ENCODE measurements around the gene OR10A2.

The OR10A2 gene

GRCh38 chr11:6862961-6863360, at the start of gene OR10A2:
Gene OR10A2 (plus strand): TSS chr11:6863057. CDS start chr11:6869755, 6,698 bp downstream.
- H3K4me1 ChIP-seq (ENCODE audit: insufficient read depth, low read length) = no peaks in the 10 kb centered on the region
- H2AFZ ChIP-seq (ENCODE audit: low read depth, low read length) = no peak within 1 kb of the TSS
- H3K79me2 ChIP-seq (ENCODE audit: insufficient read depth, low read length) = no peaks in the 10 kb centered on the region
- H4K20me1 ChIP-seq (ENCODE audit: insufficient read depth, low read length) = no peaks in the 10 kb centered on the region
- H3K27me3 ChIP-seq (ENCODE audit: insufficient read depth, low read length, poor library complexity) = no peaks in the 10 kb centered on the region
- TF ChIP-seq CTCF (IDR thresholded peaks at IDR 0.05; ENCODE audit: borderline replicate concordance, extremely low read depth, low read length, poor library complexity, severe bottlenecking) (no peak), EZH2 (IDR thresholded peaks at IDR 0.05; ENCODE audit: borderline replicate concordance, low read depth, low read length, severe bottlenecking) (no peak)
- no peak for DNase-seq
- no peak within 1 kb of the TSS for H3K4me2 ChIP-seq (ENCODE audit: insufficient read depth, low read length)
- no peaks in the 10 kb centered on the region for H3K36me3 ChIP-seq (ENCODE audit: insufficient read depth, low read length)
- H3K4me3 ChIP-seq (ENCODE audit: low read depth in 1 of 2, low read length in 2 of 2) = no peak within 1 kb of the TSS
- no peaks in the 10 kb centered on the region for H3K9me3 ChIP-seq (ENCODE audit: insufficient read depth, low read length, severe bottlenecking)
- no peak within 1 kb of the TSS for H3K9ac ChIP-seq (ENCODE audit: low read depth, low read length)
- no peak for ATAC-seq (ENCODE audit: insufficient read depth, low read depth)
- H3K27ac ChIP-seq (ENCODE audit: low read length) = no peak within 1 kb of the TSS

GRCh38 chr11:6813656-6814055, 49.2 kb upstream of the OR10A2 start:
- no peak overlapping the region for H3K4me2 ChIP-seq (ENCODE audit: insufficient read depth, low read length)
- H3K27ac ChIP-seq (ENCODE audit: low read length) = no peak overlapping the region
- ATAC-seq (ENCODE audit: insufficient read depth, low read depth) = no peak
- TF ChIP-seq CTCF (IDR thresholded peaks at IDR 0.05; ENCODE audit: borderline replicate concordance, extremely low read depth, low read length, poor library complexity, severe bottlenecking) = no peak
- TF ChIP-seq EZH2 (IDR thresholded peaks at IDR 0.05; ENCODE audit: borderline replicate concordance, low read depth, low read length, severe bottlenecking) = no peak
- H3K4me3 ChIP-seq (ENCODE audit: low read depth in 1 of 2, low read length in 2 of 2) = no peak overlapping the region
- H2AFZ ChIP-seq (ENCODE audit: low read depth, low read length) = no peak overlapping the region
- H3K9ac ChIP-seq (ENCODE audit: low read depth, low read length) = no peak overlapping the region
- peaks cover 10% of the 10 kb centered on the region for H3K9me3 ChIP-seq (ENCODE audit: insufficient read depth, low read length, severe bottlenecking)
- DNase-seq = no peak
- H3K27me3 ChIP-seq (ENCODE audit: insufficient read depth, low read length, poor library complexity) = no peaks in the 10 kb centered on the region
- H3K4me1 ChIP-seq (ENCODE audit: insufficient read depth, low read length) = no peaks in the 10 kb centered on the region
- H3K36me3 ChIP-seq (ENCODE audit: insufficient read depth, low read length) = 0 out of 2 replicates have a peak, but pooled peaks cover under 1% of the 10 kb centered on the region
- no peaks in the 10 kb centered on the region for H3K79me2 ChIP-seq (ENCODE audit: insufficient read depth, low read length)
- H4K20me1 ChIP-seq (ENCODE audit: insufficient read depth, low read length) = no peaks in the 10 kb centered on the region

GRCh38 chr11:6817694-6818093, 45.2 kb upstream of the OR10A2 start:
- Histone ChIP-seq H3K9ac (ENCODE audit: low read depth, low read length) (no peak overlapping the region), H2AFZ (ENCODE audit: low read depth, low read length) (no peak overlapping the region), H3K4me1 (ENCODE audit: insufficient read depth, low read length) (no peaks in the 10 kb centered on the region), H3K4me3 (ENCODE audit: low read depth in 1 of 2, low read length in 2 of 2) (no peak overlapping the region), H3K79me2 (ENCODE audit: insufficient read depth, low read length) (no peaks in the 10 kb centered on the region), H3K9me3 (ENCODE audit: insufficient read depth, low read length, severe bottlenecking) (peaks cover 17% of the 10 kb centered on the region), H3K36me3 (ENCODE audit: insufficient read depth, low read length) (0 out of 2 replicates have a peak, but pooled peaks cover 5% of the 10 kb centered on the region), H3K27ac (ENCODE audit: low read length) (no peak overlapping the region), H4K20me1 (ENCODE audit: insufficient read depth, low read length) (no peaks in the 10 kb centered on the region), H3K27me3 (ENCODE audit: insufficient read depth, low read length, poor library complexity) (no peaks in the 10 kb centered on the region), H3K4me2 (ENCODE audit: insufficient read depth, low read length) (no peak overlapping the region)
- ATAC-seq (ENCODE audit: insufficient read depth, low read depth) (no peak), DNase-seq (no peak)
- TF ChIP-seq CTCF (IDR thresholded peaks at IDR 0.05; ENCODE audit: borderline replicate concordance, extremely low read depth, low read length, poor library complexity, severe bottlenecking) (no peak), EZH2 (IDR thresholded peaks at IDR 0.05; ENCODE audit: borderline replicate concordance, low read depth, low read length, severe bottlenecking) (no peak)

GRCh38 chr11:6818967-6819366, 43.9 kb upstream of the OR10A2 start:
- Histone ChIP-seq H3K27ac (ENCODE audit: low read length) (no peak overlapping the region), H4K20me1 (ENCODE audit: insufficient read depth, low read length) (no peaks in the 10 kb centered on the region), H3K36me3 (ENCODE audit: insufficient read depth, low read length) (0 out of 2 replicates have a peak, but pooled peaks cover 5% of the 10 kb centered on the region), H3K4me3 (ENCODE audit: low read depth in 1 of 2, low read length in 2 of 2) (no peak overlapping the region), H3K9ac (ENCODE audit: low read depth, low read length) (no peak overlapping the region), H3K4me1 (ENCODE audit: insufficient read depth, low read length) (no peaks in the 10 kb centered on the region), H3K27me3 (ENCODE audit: insufficient read depth, low read length, poor library complexity) (no peaks in the 10 kb centered on the region), H2AFZ (ENCODE audit: low read depth, low read length) (no peak overlapping the region), H3K79me2 (ENCODE audit: insufficient read depth, low read length) (no peaks in the 10 kb centered on the region), H3K9me3 (ENCODE audit: insufficient read depth, low read length, severe bottlenecking) (peaks cover 17% of the 10 kb centered on the region), H3K4me2 (ENCODE audit: insufficient read depth, low read length) (no peak overlapping the region)
- no peak for DNase-seq
- TF ChIP-seq CTCF (IDR thresholded peaks at IDR 0.05; ENCODE audit: borderline replicate concordance, extremely low read depth, low read length, poor library complexity, severe bottlenecking) = no peak
- no peak for TF ChIP-seq EZH2 (IDR thresholded peaks at IDR 0.05; ENCODE audit: borderline replicate concordance, low read depth, low read length, severe bottlenecking)
- no peak for ATAC-seq (ENCODE audit: insufficient read depth, low read depth)
